GM19351 (cell line): Measurements from ENCODE around the gene ZNF30.
"Not testable (repeated sequence)": the region's sequence is repeated elsewhere in the genome, so short reads cannot be mapped to it uniquely, and the experiment has no call there.

Source experiments
- ATAC-seq: cut with Tn5 transposase; IDR thresholded peaks from one replicate; pipeline ENCODE4 v1.9.1; 2021; ENCODE audit warnings: mild to moderate bottlenecking, moderate library complexity; ENCODE audit not compliant: unreplicated experiment

Gene ZNF30

GRCh38 chr19:34926685-34927375 is at the start of gene ZNF30:
TSS of gene ZNF30 (plus strand) at chr19:34926903. CDS start at chr19:34929948, 3,045 bp downstream.
- ATAC-seq, result peak; percentile 97

GRCh38 chr19:34879563-34879962 is 47.1 kb upstream of the ZNF30 start:
- no peak for ATAC-seq

GRCh38 chr19:34880034-34880433 is 46.7 kb upstream of the ZNF30 start:
- ATAC-seq, result no peak

DNA sequence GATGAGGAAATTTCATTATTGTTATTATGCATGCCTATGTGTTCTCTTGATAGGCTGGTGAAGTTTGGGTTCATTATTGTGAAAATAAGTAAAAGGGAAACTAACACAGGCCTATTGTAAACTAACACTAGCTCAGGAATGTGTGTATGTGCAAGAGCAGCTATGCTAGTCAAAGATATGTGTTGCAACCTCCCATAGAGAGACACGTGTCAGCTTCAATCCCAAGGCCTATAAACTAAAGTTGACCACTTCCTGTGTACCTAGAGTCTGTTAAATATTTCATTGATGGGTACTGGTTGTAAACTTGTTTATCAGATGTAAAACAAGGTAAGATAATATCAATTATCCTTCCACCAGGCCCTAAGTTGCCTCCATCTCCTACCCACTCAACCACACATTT is 44.7 kb upstream of the ZNF30 start:
- no peak for ATAC-seq

DNA sequence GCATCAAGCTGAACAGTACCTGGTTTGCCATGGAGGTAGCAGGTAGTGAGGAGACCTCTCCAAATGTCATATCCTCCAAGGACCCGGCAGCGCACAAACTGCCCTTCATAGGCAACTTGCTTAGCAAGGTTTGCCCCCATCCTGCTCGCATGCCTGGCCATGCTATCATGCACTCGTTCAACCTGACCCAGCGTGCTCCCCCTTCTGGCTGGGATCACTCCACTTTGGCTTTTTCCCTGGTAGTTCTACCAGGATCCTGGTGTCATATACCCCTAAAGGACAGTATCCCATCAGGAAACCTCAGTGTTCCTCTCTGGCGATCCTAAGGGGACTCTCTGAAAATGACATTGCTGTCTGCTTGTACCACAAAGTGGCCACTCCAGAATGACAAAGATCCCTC is 38.6 kb upstream of the ZNF30 start:
- ATAC-seq, result no peak

DNA sequence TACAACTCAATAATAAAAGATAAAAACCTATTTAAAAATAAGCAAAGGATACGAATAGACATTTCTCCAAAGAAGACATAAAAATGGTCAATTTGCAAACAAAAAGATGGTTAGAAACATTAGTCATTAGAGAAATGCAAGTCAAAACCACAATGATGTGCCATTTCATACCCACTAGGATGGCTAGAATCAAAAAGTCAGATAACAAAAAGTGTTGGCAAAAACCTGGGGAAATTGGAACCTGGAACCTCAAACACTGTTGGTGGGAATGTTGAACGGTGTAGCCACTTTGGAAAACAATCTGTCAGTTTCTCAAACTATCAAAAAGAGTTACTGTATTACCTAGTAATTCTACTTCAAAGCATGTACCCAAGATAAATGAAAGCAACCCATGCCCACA is 26.5 kb upstream of the ZNF30 start:
- no peak for ATAC-seq

GRCh38 chr19:34904664-34905527 is 21.8 kb upstream of the ZNF30 start:
- ATAC-seq, result no peak

GRCh38 chr19:34910770-34911169 is 15.9 kb upstream of the ZNF30 start:
- no peak for ATAC-seq

DNA sequence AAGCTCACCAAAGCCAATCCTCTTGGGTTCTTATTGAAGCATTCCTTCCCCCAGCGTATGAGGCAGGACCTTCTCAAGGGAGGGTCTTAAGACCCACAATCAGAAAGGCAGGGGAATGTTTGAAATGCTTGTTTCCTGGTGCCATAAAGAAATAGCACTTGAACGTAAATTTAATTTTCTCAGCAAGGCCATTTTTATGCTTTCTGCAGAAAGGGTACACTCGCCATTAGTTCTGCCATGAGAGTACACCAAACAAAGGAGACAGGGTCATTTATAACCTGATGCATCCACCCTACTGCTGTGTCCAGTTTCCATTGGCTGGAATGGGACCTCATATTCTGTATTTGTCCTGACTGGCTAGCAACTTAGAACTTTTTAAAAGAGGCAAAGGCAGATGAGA is 9.6 kb upstream of the ZNF30 start:
- not testable (repeated sequence) for ATAC-seq

GRCh38 chr19:34918190-34918589 is 8.5 kb upstream of the ZNF30 start:
- ATAC-seq, result no peak

GRCh38 chr19:34920090-34920786 is 6.5 kb upstream of the ZNF30 start:
- not testable (repeated sequence) for ATAC-seq

GRCh38 chr19:34925278-34925855 is 1.3 kb upstream of the ZNF30 start:
- ATAC-seq, result no peak

DNA sequence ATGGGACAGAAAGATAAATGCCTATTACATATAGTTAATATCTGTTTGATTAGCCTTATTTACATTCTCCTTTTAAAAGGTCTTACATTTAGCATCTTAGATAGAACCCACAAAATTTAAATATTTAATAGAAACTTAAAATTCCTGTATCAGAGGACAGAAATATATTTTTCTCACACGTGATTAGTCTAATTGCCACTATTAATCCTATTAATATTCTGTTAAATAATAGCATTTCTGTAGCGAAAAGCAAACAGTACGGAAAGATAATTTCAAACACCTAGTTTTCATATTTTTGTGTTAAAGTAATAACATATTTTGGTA is 380 bp upstream of the ZNF30 start:
- ATAC-seq, result no peak

- ATAC-seq, result no peak
These were observed 5.8 kb downstream of the ZNF30 start for GRCh38 chr19:34932494-34932893.

DNA sequence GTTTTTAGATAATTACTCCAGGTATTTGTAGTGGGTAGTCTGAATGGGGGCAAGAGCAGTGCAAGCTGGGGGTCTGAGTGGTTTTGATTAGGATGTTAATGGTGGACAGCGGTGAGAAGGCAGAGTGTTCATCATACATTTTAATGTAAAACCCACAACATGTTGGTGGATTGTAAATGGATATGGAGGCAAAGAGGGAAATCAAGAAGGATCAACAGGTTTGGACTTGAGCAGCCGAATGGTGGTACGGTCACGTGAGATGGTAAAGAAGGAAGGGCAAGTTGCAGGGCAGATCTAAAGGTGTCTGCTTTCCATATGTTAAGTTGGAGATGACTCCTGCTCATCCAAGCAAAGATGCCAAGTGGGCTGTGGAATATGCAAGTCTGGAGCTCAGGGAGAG is 9.5 kb downstream of the ZNF30 start:
- no peak for ATAC-seq

DNA sequence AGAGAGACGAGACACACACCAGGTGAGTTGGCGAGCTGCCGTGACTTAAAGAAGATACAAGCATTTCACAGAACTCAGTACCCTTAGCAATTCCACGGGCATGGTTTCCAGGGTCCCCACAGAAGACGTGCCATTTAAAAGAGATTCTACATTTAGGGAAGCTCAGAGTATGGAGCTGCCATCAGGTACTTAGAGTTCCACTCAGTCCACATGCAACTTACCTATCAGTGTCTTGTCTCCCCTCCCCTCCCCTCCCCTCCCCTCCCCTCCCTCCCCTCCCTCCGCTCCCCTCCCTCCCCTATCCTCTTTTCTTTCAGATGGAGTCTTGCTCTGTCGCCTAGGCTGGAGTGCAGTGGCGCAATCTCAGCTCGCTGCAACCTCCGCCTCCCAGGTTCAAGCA is 12.2 kb downstream of the ZNF30 start:
- no peak for ATAC-seq

GRCh38 chr19:34943861-34944573 is 17.3 kb downstream of the ZNF30 start:
- ATAC-seq, result no peak

DNA sequence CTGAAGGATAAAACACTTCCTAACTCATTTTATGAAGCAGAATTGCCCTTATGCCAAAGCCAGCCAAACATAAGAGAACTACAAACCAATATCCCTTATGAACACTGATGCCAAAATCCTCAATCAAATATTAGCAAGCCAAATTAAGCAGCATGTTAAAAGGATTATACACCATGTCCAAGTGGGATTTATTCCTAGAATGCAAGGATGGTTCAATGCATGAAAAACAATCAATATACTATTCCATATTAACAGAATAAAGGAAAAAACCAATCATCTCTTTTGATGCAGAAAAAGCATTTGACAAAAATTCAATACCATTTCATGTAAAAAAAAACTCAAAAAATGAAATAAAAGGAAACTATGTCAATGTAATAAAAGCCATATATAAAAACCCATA is 26.4 kb downstream of the ZNF30 start:
- no peak for ATAC-seq

DNA sequence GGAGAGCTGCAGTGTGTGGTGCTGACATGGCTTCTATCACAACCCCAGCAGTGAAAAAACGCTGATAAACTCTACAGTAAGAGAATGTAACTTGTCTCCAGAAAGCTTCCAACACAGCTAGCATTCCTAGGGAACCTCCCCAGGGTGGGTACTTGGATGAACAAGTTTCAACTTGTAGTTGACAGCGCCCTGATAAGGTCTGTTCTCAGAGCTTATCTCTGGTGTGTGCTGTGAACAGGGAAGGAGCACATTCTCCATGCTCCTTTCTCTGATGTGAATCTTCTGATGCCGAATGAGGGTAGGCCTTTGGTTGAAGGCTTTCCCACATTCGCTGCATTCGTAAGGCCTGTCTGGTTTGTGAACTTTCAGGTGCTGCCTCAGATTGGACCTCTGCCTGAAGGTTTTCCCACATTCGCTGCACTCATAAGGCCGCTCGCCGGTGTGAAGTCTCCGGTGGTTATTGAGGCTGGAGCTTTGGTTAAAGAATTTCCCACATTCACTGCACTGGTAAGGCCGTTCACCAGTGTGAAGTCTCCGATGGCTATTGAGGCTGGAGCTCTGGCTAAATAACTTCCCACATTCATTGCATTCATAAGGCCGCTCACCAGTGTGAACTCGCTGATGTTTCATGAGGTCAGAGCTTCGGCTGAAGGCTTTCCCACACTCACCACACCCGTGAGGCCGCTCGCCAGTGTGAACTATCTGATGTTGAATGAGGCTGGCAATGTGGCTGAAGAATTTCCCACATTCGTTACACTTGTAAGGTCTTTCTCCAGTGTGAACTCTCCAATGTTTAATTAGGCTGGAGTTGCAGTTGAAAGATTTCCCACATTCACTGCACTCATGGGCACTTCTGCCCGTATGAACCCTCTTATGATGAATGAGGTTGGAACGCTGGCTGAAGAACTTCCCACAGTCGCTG is 31.4 kb downstream of the ZNF30 start:
- no peak for ATAC-seq

- no peak for ATAC-seq
These were observed 32.3 kb downstream of the ZNF30 start for GRCh38 chr19:34959021-34959420.
